GM12878 (cell line): Measurements from ENCODE around the gene ACAP1. TPM values are rescaled to one million over a fixed set of nuclear protein-coding genes. Genes with fewer than 3 reads are reported as not detected.

Experiments used
- CEBPB ChIP-seq, 2 experiments: fragments of 150-350 bp in 1 of 2; IDR thresholded peaks; 2 replicates each; pipeline ENCODE4 v1.6.1; 2012 to 2014; ENCODE audit warnings: low read depth in 2 of 2, low read length in 2 of 2, borderline replicate concordance in 1 of 2, inconsistent platforms in 1 of 2
- HDAC2 ChIP-seq: fragments of 200-600 bp; sonication (generic); IDR thresholded peaks from 2 replicates; pipeline ENCODE4 v1.6.1; 2017
- HDAC6 ChIP-seq: fragments of 200-600 bp; sonication (generic); IDR thresholded peaks from one replicate; pipeline ENCODE4 v1.8.0; 2017; ENCODE audit warnings: antibody characterized with exemption; ENCODE audit not compliant: unreplicated experiment
- IKZF2 ChIP-seq, 2 experiments: fragments of 450-650 bp; IDR thresholded peaks; 2 replicates each; pipeline ENCODE4 v1.6.1; 2017; ENCODE audit warnings: mild to moderate bottlenecking in 2 of 2, moderate library complexity in 2 of 2
- MAX ChIP-seq: IDR thresholded peaks from 2 replicates; pipeline ENCODE4 v1.6.1; 2012; ENCODE audit warnings: low read depth, low read length, improper control_type of control experiment
- MEF2A ChIP-seq: IDR thresholded peaks from 2 replicates; pipeline ENCODE4 v1.6.1; 2011; ENCODE audit warnings: low read depth, mild to moderate bottlenecking, low read length, moderate library complexity; ENCODE audit not compliant: insufficient read depth
- MTA3 ChIP-seq: IDR thresholded peaks from 2 replicates; pipeline ENCODE4 v1.6.1; 2012; ENCODE audit warnings: low read length, inconsistent platforms, borderline replicate concordance
- POU2F2 ChIP-seq: IDR thresholded peaks from 3 replicates; pipeline ENCODE4 v1.6.1; 2011; ENCODE audit warnings: low read depth, mild to moderate bottlenecking, low read length, borderline replicate concordance
- RAD21 ChIP-seq: IDR thresholded peaks from 2 replicates; pipeline ENCODE4 v1.6.1; 2011; ENCODE audit warnings: mild to moderate bottlenecking, low read depth, low read length, moderate library complexity; ENCODE audit not compliant: insufficient read depth
- REST ChIP-seq: IDR thresholded peaks from 2 replicates; pipeline ENCODE4 v1.6.1; 2012; ENCODE audit warnings: mild to moderate bottlenecking, low read depth, low read length
- SIX5 ChIP-seq: IDR thresholded peaks from 2 replicates; pipeline ENCODE4 v1.6.1; 2011; ENCODE audit warnings: mild to moderate bottlenecking, low read depth, low read length, moderate library complexity; ENCODE audit not compliant: severe bottlenecking
- SMARCA5 ChIP-seq: fragments of 450-650 bp; IDR thresholded peaks from 2 replicates; pipeline ENCODE4 v1.6.1; 2017; ENCODE audit warnings: mild to moderate bottlenecking
- YY1 ChIP-seq: IDR thresholded peaks from 2 replicates; pipeline ENCODE4 v1.6.1; 2011; ENCODE audit warnings: low read depth, mild to moderate bottlenecking, low read length
- ZNF592 ChIP-seq: fragments of 450-650 bp; IDR thresholded peaks from 2 replicates; pipeline ENCODE4 v1.6.1; 2017; ENCODE audit warnings: mild to moderate bottlenecking, moderate library complexity
- polyA plus RNA-seq, 11 experiments: library from polyadenylated mRNA; depleted of rRNA in 4 of 11; unstranded in 6 of 11; stranded (reverse) in 5 of 11; fragments of >200 nt; fragmentation: Nextera tagmentation in 4 of 11; fragmentation: Illumina TruSeq in 1 of 11; extraction: Ambion mirVana in 4 of 11; extraction: Trizol in 1 of 11; gene quantifications; 1 replicate in 1 of 11; 2 replicates in 10 of 11; pipeline versions ENCODE4 v1.2.1 to v1.2.3, GENCODE V29; 2011 to 2016; ENCODE audit warnings: inconsistent platforms in 2 of 11, missing spikeins in 2 of 11, low read depth in 1 of 11
- total RNA-seq, 4 experiments: library from RNA; depleted of rRNA in 3 of 4; stranded (reverse); fragments of >200 nt in 3 of 4; fragmentation: Illumina TruSeq in 1 of 4; extraction: Trizol in 1 of 4; gene quantifications; 2 replicates each; pipeline versions ENCODE4 v1.2.1 to v1.2.3, GENCODE V29; 2013 to 2021
- TF ChIP-seq, protein P1 (sequence below): fragments of 450-650 bp; IDR thresholded peaks from 2 replicates; pipeline ENCODE4 v1.6.1; 2014; ENCODE audit warnings: mild to moderate bottlenecking
- TF ChIP-seq, protein P2 (sequence below): fragments of 450-650 bp; IDR thresholded peaks from 2 replicates; pipeline ENCODE4 v1.6.1; 2017; ENCODE audit warnings: mild to moderate bottlenecking, low read depth, inconsistent platforms; ENCODE audit not compliant: poor library complexity, severe bottlenecking

The ACAP1 gene
- total and polyA plus RNA-seq, 10 of the 15 experiments (the other 5 are each of a cell fraction or from before 2014, with no cell fraction given), result 5.7 to 245 (median 118) TPM

DNA sequence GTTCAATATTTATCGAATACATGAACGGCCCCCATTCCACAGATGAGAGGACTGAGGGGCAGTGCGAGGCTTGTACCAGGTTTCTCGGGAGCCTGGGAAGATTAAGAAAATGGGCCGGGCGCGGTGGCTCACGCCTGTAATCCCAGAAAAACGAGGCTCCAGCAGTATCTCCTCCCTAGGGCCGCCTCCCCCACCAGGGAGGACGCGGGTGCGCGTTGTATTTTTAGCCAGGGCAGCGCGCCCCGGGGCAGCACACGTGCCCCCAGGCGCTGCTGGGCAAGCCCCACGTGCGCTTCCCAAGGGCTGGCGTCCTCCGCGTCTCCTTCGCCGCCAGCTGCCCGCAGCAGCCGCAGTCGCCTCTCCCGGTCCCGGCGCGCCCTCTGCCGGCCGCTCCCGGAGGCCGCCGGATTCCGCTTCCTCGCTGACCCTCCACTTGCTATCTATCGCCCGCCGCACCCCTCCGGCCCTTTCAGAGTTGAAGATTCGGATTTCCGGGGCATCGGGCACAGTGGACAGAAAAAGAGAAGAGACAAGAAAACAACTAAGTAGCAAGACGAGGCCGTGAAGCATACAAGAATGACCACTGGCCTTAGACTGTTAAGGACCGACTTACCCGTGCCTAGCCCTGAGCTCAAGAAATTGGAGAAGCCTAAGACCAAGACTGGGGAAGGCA, 40.0 kb upstream of the ACAP1 start (continued):
- TF ChIP-seq REST (no peak), MAX (peak; percentile 47; the same call in 1 of the 2 replicates), YY1 (peak; percentile 72), RAD21 (peak; percentile 74), IKZF2 (IDR thresholded peaks at IDR 0.05) (no peak), ZNF592 (no peak), POU2F2 (no peak), SIX5 (no peak), HDAC2 (no peak), CEBPB (IDR thresholded peaks at IDR 0.05; ENCODE audit: borderline replicate concordance in 1 of 2, low read depth in 2 of 2, low read length in 2 of 2) (no peak), SMARCA5 (peak; percentile 55; the same call in 1 of the 2 replicates), MEF2A (no peak), HDAC6 (no peak), MTA3 (no peak)
- TF ChIP-seq, protein P1, sequence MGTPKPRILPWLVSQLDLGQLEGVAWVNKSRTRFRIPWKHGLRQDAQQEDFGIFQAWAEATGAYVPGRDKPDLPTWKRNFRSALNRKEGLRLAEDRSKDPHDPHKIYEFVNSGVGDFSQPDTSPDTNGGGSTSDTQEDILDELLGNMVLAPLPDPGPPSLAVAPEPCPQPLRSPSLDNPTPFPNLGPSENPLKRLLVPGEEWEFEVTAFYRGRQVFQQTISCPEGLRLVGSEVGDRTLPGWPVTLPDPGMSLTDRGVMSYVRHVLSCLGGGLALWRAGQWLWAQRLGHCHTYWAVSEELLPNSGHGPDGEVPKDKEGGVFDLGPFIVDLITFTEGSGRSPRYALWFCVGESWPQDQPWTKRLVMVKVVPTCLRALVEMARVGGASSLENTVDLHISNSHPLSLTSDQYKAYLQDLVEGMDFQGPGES, result no peak
- TF ChIP-seq, protein P2, sequence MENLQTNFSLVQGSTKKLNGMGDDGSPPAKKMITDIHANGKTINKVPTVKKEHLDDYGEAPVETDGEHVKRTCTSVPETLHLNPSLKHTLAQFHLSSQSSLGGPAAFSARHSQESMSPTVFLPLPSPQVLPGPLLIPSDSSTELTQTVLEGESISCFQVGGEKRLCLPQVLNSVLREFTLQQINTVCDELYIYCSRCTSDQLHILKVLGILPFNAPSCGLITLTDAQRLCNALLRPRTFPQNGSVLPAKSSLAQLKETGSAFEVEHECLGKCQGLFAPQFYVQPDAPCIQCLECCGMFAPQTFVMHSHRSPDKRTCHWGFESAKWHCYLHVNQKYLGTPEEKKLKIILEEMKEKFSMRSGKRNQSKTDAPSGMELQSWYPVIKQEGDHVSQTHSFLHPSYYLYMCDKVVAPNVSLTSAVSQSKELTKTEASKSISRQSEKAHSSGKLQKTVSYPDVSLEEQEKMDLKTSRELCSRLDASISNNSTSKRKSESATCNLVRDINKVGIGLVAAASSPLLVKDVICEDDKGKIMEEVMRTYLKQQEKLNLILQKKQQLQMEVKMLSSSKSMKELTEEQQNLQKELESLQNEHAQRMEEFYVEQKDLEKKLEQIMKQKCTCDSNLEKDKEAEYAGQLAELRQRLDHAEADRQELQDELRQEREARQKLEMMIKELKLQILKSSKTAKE, result no peak
- TF ChIP-seq, all 136 proteins: peak for 23
